Mesenchymal stem cell (in vitro differentiated cells and primary cell): ENCODE measurements around the gene TPST2.

ENCODE experiments used
- DNase-seq: peaks from one replicate; pipeline ENCODE4 v3.0.0-alpha.2; 2013
- H2AFZ ChIP-seq: one replicate; pipeline ENCODE4 v1.6.1; 2013; ENCODE audit warnings: low read depth, mild to moderate bottlenecking, control low read depth, inconsistent platforms, low read length, moderate library complexity
- H2AK5ac ChIP-seq: 2 replicates; pipeline ENCODE4 v1.6.1; 2013; ENCODE audit warnings: low read length, moderate library complexity, mild to moderate bottlenecking, inconsistent platforms; ENCODE audit not compliant: severe bottlenecking
- H2BK120ac ChIP-seq: one replicate; pipeline ENCODE4 v1.6.1; 2013; ENCODE audit warnings: low read depth, mild to moderate bottlenecking, inconsistent platforms, low read length, moderate library complexity
- H2BK12ac ChIP-seq, 2 experiments: one replicate each; pipeline ENCODE4 v1.6.1; 2013; ENCODE audit warnings: inconsistent platforms in 2 of 2, low read length in 2 of 2, mild to moderate bottlenecking in 2 of 2, moderate library complexity in 2 of 2, control low read depth in 1 of 2
- H2BK15ac ChIP-seq: one replicate; pipeline ENCODE4 v1.6.1; 2013; ENCODE audit warnings: mild to moderate bottlenecking, low read depth, inconsistent platforms; ENCODE audit not compliant: poor library complexity, severe bottlenecking
- H2BK5ac ChIP-seq: 2 replicates; pipeline ENCODE4 v1.6.1; 2013; ENCODE audit warnings: low read depth, mild to moderate bottlenecking, low read length, control low read depth, inconsistent platforms; ENCODE audit not compliant: poor library complexity, severe bottlenecking
- H3K14ac ChIP-seq, 2 experiments: one replicate each; pipeline ENCODE4 v1.6.1; 2013; ENCODE audit warnings: inconsistent platforms in 2 of 2, low read length in 2 of 2, control low read depth in 1 of 2, mild to moderate bottlenecking in 1 of 2, moderate library complexity in 1 of 2
- H3K18ac ChIP-seq, 2 experiments: one replicate each; pipeline ENCODE4 v1.6.1; 2013; ENCODE audit warnings: inconsistent platforms in 2 of 2, low read length in 2 of 2, control low read depth in 1 of 2, low read depth in 1 of 2, mild to moderate bottlenecking in 1 of 2
- H3K23ac ChIP-seq, 2 experiments: one replicate each; pipeline ENCODE4 v1.6.1; 2013; ENCODE audit warnings: inconsistent platforms in 2 of 2, low read length in 2 of 2, mild to moderate bottlenecking in 2 of 2, moderate library complexity in 2 of 2, control low read depth in 1 of 2
- H3K27ac ChIP-seq: 2 replicates; pipeline ENCODE4 v1.5.1; 2013; ENCODE audit warnings: mild to moderate bottlenecking, moderate library complexity, low read length, control low read depth, inconsistent platforms; ENCODE audit not compliant: poor library complexity, severe bottlenecking
- H3K27me3 ChIP-seq, 2 experiments: 2 replicates each; pipeline versions ENCODE4 v1.6.1 to v1.7.0; 2013; ENCODE audit warnings: low read length in 2 of 2, mild to moderate bottlenecking in 2 of 2, moderate library complexity in 2 of 2, control low read depth in 1 of 2, inconsistent platforms in 1 of 2; ENCODE audit not compliant: control insufficient read depth in 1 of 2, insufficient read depth in 1 of 2
- H3K36me3 ChIP-seq, 2 experiments: 2 replicates each; pipeline versions ENCODE4 v1.6.1 to v1.7.0; 2013; ENCODE audit warnings: low read length in 2 of 2, control low read depth in 1 of 2, inconsistent platforms in 1 of 2, low read depth in 1 of 2, mild to moderate bottlenecking in 1 of 2; ENCODE audit not compliant: insufficient read depth in 2 of 2, control insufficient read depth in 1 of 2
- H3K4ac ChIP-seq, 2 experiments: one replicate each; pipeline ENCODE4 v1.6.1; 2013; ENCODE audit warnings: inconsistent platforms in 2 of 2, low read length in 2 of 2, mild to moderate bottlenecking in 2 of 2, moderate library complexity in 2 of 2, control low read depth in 1 of 2, low read depth in 1 of 2
- H3K4me1 ChIP-seq: 2 replicates; pipeline ENCODE4 v1.6.1; 2013; ENCODE audit warnings: low read depth, low read length, control low read depth; ENCODE audit not compliant: control insufficient read depth, insufficient read depth
- H3K4me2 ChIP-seq: 2 replicates; pipeline ENCODE4 v1.6.1; 2013; ENCODE audit warnings: low read length, mild to moderate bottlenecking, inconsistent platforms; ENCODE audit not compliant: poor library complexity, severe bottlenecking
- H3K4me3 ChIP-seq, 2 experiments: 2 replicates each; pipeline versions ENCODE4 v1.5.1 to v1.7.0; 2013; ENCODE audit warnings: low read length in 2 of 2, mild to moderate bottlenecking in 2 of 2, control low read depth in 1 of 2, low read depth in 1 of 2; ENCODE audit not compliant: insufficient read depth in 1 of 2
- H3K79me1 ChIP-seq: replicated peaks from 2 replicates; pipeline ENCODE4 v1.6.1; 2013; ENCODE audit warnings: mild to moderate bottlenecking, control low read depth, low read length, inconsistent platforms; ENCODE audit not compliant: poor library complexity, severe bottlenecking
- H3K9ac ChIP-seq: 2 replicates; pipeline ENCODE4 v1.7.0; 2013; ENCODE audit warnings: mild to moderate bottlenecking, low read length, moderate library complexity
- H3K9me3 ChIP-seq: 2 replicates; pipeline ENCODE4 v1.7.0; 2013; ENCODE audit warnings: mild to moderate bottlenecking, low read length; ENCODE audit not compliant: control insufficient read depth
- H4K8ac ChIP-seq: one replicate; pipeline ENCODE4 v1.6.1; 2013; ENCODE audit warnings: inconsistent platforms, mild to moderate bottlenecking, low read length, moderate library complexity
- H4K91ac ChIP-seq: one replicate; pipeline ENCODE4 v1.6.1; 2013; ENCODE audit warnings: mild to moderate bottlenecking, low read length, inconsistent platforms
- whole genome bisulfite sequencing: methylation state at CpG from one replicate; pipeline ENCODE4 v1.1.7; 2013; ENCODE audit warnings: mixed read lengths; 5-methylcytosine and 5-hydroxymethylcytosine counted together

Gene TPST2

GRCh38 chr22:26502688-26503561, 87.0 kb downstream of the TPST2 start:
- no peak overlapping the region for H2AK5ac ChIP-seq
- peak; percentile 68 for DNase-seq
- no peak overlapping the region for H3K9ac ChIP-seq
- H3K27ac ChIP-seq = no peak overlapping the region
- 39% methylated on average over 3 of the region's 3 CpGs for WGBS
- no peak overlapping the region for H3K18ac ChIP-seq
- no peak overlapping the region for H3K4me2 ChIP-seq
- H3K4me3 ChIP-seq = no peak overlapping the region
- no peak overlapping the region for H2AFZ ChIP-seq
- no peak overlapping the region for H2BK120ac ChIP-seq
- H4K91ac ChIP-seq = no peak overlapping the region
- H2BK15ac ChIP-seq = no peak overlapping the region
- H3K36me3 ChIP-seq = peaks cover 51 to 95% of the 10 kb centered on the region in 2 experiments
- H3K9me3 ChIP-seq = no peaks in the 10 kb centered on the region
- H2BK12ac ChIP-seq = no peak overlapping the region
- no peaks in the 10 kb centered on the region for H3K4me1 ChIP-seq
- H4K8ac ChIP-seq = no peak overlapping the region
- H2BK5ac ChIP-seq = no peak overlapping the region
- H3K4ac ChIP-seq = no peak overlapping the region
- H3K79me1 ChIP-seq = peaks cover 20% of the 10 kb centered on the region
- H3K14ac ChIP-seq = no peak overlapping the region
- H3K23ac ChIP-seq = no peak overlapping the region
- no peaks in the 10 kb centered on the region for H3K27me3 ChIP-seq

- Histone ChIP-seq H3K4ac (no peak overlapping the region), H3K79me1 (peaks cover 20% of the 10 kb centered on the region), H3K9me3 (no peaks in the 10 kb centered on the region), H4K91ac (no peak overlapping the region), H3K9ac (no peak overlapping the region), H3K18ac (no peak overlapping the region), H3K23ac (no peak overlapping the region), H2BK12ac (no peak overlapping the region), H3K14ac (no peak overlapping the region), H3K4me2 (no peak overlapping the region), H2BK120ac (no peak overlapping the region), H3K36me3 (peaks cover 53 to 93% of the 10 kb centered on the region in 2 experiments), H2AFZ (no peak overlapping the region), H3K4me1 (no peaks in the 10 kb centered on the region), H2BK15ac (no peak overlapping the region), H3K27ac (no peak overlapping the region), H4K8ac (no peak overlapping the region), H3K27me3 (no peaks in the 10 kb centered on the region), H3K4me3 (no peak overlapping the region), H2BK5ac (no peak overlapping the region), H2AK5ac (no peak overlapping the region)
- no CpG with 5 or more reads among the region's 2 CpGs for WGBS
- DNase-seq = no peak
Measured at GRCh38 chr22:26501996-26502395, 87.9 kb downstream of the TPST2 start.

DNA sequence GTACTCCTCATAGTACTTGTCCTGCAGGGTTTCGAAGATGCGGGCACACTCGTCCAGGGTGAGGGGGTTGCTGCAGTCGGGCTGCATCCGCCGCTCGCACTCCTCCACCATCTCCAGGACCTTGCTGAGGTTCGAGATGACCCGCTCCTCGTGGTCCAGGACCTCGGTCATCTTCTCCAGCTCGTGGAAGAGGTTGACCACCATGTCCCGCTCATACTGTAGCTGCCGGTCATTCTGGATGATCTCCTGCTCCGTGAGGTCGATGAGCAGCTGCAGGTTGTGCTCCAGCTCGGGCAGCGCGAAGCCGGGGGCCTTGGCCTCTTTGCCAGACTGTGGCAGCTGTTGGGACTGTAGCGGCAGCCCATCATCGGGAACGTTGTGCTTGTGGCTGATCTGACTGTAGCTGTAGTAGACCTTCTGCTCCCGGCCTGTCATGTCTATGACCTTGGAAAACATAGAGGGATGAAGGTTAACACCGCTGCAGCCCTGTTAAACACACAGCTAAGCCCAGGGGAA, 90.7 kb downstream of the TPST2 start:
- no peak overlapping the region for H3K9ac ChIP-seq
- H3K27ac ChIP-seq = no peak overlapping the region
- H3K36me3 ChIP-seq = peaks cover 52 to 89% of the 10 kb centered on the region in 2 experiments
- 95% methylated on average over 25 of the region's 25 CpGs for WGBS
- peaks cover 25% of the 10 kb centered on the region for H3K79me1 ChIP-seq
- no peak overlapping the region for H2BK15ac ChIP-seq
- H2AFZ ChIP-seq = no peak overlapping the region
- H3K23ac ChIP-seq = no peak overlapping the region
- no peak overlapping the region for H3K4me3 ChIP-seq
- no peak overlapping the region for H3K14ac ChIP-seq
- no peak overlapping the region for H4K8ac ChIP-seq
- no peak overlapping the region for H3K4me2 ChIP-seq
- H3K18ac ChIP-seq = no peak overlapping the region
- no peak overlapping the region for H2BK5ac ChIP-seq
- H3K4me1 ChIP-seq = no peaks in the 10 kb centered on the region
- no peak overlapping the region for H2AK5ac ChIP-seq
- H3K4ac ChIP-seq = no peak overlapping the region
- H3K27me3 ChIP-seq = no peaks in the 10 kb centered on the region
- H2BK12ac ChIP-seq = no peak overlapping the region
- H2BK120ac ChIP-seq = no peak overlapping the region
- no peaks in the 10 kb centered on the region for H3K9me3 ChIP-seq
- H4K91ac ChIP-seq = no peak overlapping the region
- DNase-seq = no peak

GRCh38 chr22:26496456-26496855, 93.5 kb downstream of the TPST2 start:
- no peak overlapping the region for H3K23ac ChIP-seq
- H3K9ac ChIP-seq = no peak overlapping the region
- no peaks in the 10 kb centered on the region for H3K9me3 ChIP-seq
- H2BK15ac ChIP-seq = no peak overlapping the region
- H3K4me3 ChIP-seq = no peak overlapping the region
- peaks cover 32% of the 10 kb centered on the region for H3K79me1 ChIP-seq
- no peak overlapping the region for H3K18ac ChIP-seq
- H4K8ac ChIP-seq = no peak overlapping the region
- H2BK12ac ChIP-seq = no peak overlapping the region
- no peak for DNase-seq
- no peaks in the 10 kb centered on the region for H3K27me3 ChIP-seq
- no peak overlapping the region for H2AFZ ChIP-seq
- 92% methylated on average over 4 of the region's 4 CpGs for WGBS
- no peak overlapping the region for H4K91ac ChIP-seq
- no peak overlapping the region for H2BK5ac ChIP-seq
- no peak overlapping the region for H3K4ac ChIP-seq
- no peak overlapping the region for H2BK120ac ChIP-seq
- H3K14ac ChIP-seq = no peak overlapping the region
- peaks cover 3% of the 10 kb centered on the region for H3K4me1 ChIP-seq
- H3K4me2 ChIP-seq = no peak overlapping the region
- peaks cover 56 to 89% of the 10 kb centered on the region in 2 experiments for H3K36me3 ChIP-seq
- H2AK5ac ChIP-seq = no peak overlapping the region
- H3K27ac ChIP-seq = no peak overlapping the region
